ENCODE data around the gene UNC93A.

GRCh38 chr6:167325766-167326165 lies 34.7 kb downstream of the UNC93A start:
- no peak for TF ChIP-seq ZNF384 (IDR thresholded peaks at IDR 0.05)
- no peak for TF ChIP-seq SUZ12 (IDR thresholded peaks at IDR 0.05)
- TF ChIP-seq NFRKB (IDR thresholded peaks at IDR 0.05) = no peak
- TF ChIP-seq FOXA1 (IDR thresholded peaks at IDR 0.05) = no peak
- TF ChIP-seq ELF4 (IDR thresholded peaks at IDR 0.05) = no peak
- no peak for TF ChIP-seq HDGF (IDR thresholded peaks at IDR 0.05; ENCODE audit: borderline replicate concordance)
- TF ChIP-seq FOXM1 (IDR thresholded peaks at IDR 0.05; ENCODE audit: borderline replicate concordance) = no peak
- TF ChIP-seq SP1 (IDR thresholded peaks at IDR 0.05) = no peak
- no peak for TF ChIP-seq CTBP1 (IDR thresholded peaks at IDR 0.05; ENCODE audit: borderline replicate concordance)

Measured in HEK293T (cell line).